Endothelial cell of umbilical vein (primary cell): Measurements from ENCODE around the gene RALGAPB. TPM values are rescaled to one million over a fixed set of nuclear protein-coding genes. Genes with fewer than 3 reads are reported as not detected.

ENCODE experiments used
- BruUV-seq: library from RNA; stranded (reverse); fragments of 400-500 nt; replicated peaks from 2 replicates; lab custom pipeline; 2021; lab: Mats Ljungman, UMichigan
- CTCF ChIA-PET: fragments of 300-600, 350-600 bp; sonication (Branson Sonifier 250); formaldehyde crosslinking; loops from one replicate; lab custom pipeline; 2021; ENCODE audit warnings: antibody characterized with exemption, inconsistent platforms; lab: Charles Lee
- POLR2A ChIA-PET: fragments of 300-600, 350-600 bp; sonication (Branson Sonifier 250); formaldehyde crosslinking; loops from one replicate; lab custom pipeline; 2021; ENCODE audit warnings: antibody characterized with exemption, inconsistent platforms; lab: Charles Lee
- DNase-seq: peaks from one replicate; pipeline ENCODE4 v3.0.0-alpha.2; 2011; ENCODE audit warnings: low read depth, low spot score
- FAIRE-seq: peaks from 2 replicates; lab custom pipeline; 2011; peaks lifted over from hg19 to GRCh38; lab: Jason Lieb, UNC
- H2AFZ ChIP-seq: 2 replicates; pipeline ENCODE4 v1.6.0; 2012; ENCODE audit warnings: low read depth, low read length, control low read depth, inconsistent platforms
- H3K27ac ChIP-seq: 2 replicates; pipeline ENCODE4 v1.5.1; 2011; ENCODE audit warnings: low read depth, mild to moderate bottlenecking, control low read depth, low read length, moderate library complexity; ENCODE audit not compliant: insufficient read depth
- H3K27me3 ChIP-seq, 2 experiments: 2 replicates each; pipeline versions ENCODE4 v1.6.0 to v1.6.1; 2011; ENCODE audit warnings: low read length in 2 of 2, mixed read lengths in 1 of 2; ENCODE audit not compliant: control insufficient read depth in 2 of 2, insufficient read depth in 2 of 2
- H3K36me3 ChIP-seq, 2 experiments: 2 replicates in 1 of 2; 3 replicates in 1 of 2; pipeline ENCODE4 v1.5.1; 2011; ENCODE audit warnings: low read length in 2 of 2, mild to moderate bottlenecking in 1 of 2, moderate library complexity in 1 of 2; ENCODE audit not compliant: control insufficient read depth in 2 of 2, insufficient read depth in 2 of 2; ENCODE audit errors: extremely low read depth in 1 of 2
- H3K4me1 ChIP-seq: 3 replicates; pipeline ENCODE4 v1.5.1; 2011; ENCODE audit warnings: mild to moderate bottlenecking, low read length; ENCODE audit not compliant: control insufficient read depth, insufficient read depth; ENCODE audit errors: extremely low read depth
- H3K4me2 ChIP-seq: 2 replicates; pipeline ENCODE4 v1.6.1; 2011; ENCODE audit warnings: low read length, control low read depth, mixed read lengths; ENCODE audit not compliant: insufficient read depth
- H3K4me3 ChIP-seq, 3 experiments: fragments of 200-600 bp in 1 of 3; sonication (generic), shearing (Covaris generic) in 1 of 3; replicated peaks in 1 of 3; 2 replicates each; pipeline ENCODE4 v1.5.1; 2011 to 2016; ENCODE audit warnings: control low read depth in 3 of 3, low read length in 3 of 3, mild to moderate bottlenecking in 2 of 3, inconsistent platforms in 1 of 3, low read depth in 1 of 3, moderate library complexity in 1 of 3; ENCODE audit not compliant: insufficient read depth in 1 of 3
- H3K79me2 ChIP-seq: 2 replicates; pipeline ENCODE4 v1.6.0; 2012; ENCODE audit warnings: low read length, inconsistent platforms; ENCODE audit not compliant: control insufficient read depth, insufficient read depth
- H3K9ac ChIP-seq: replicated peaks from 2 replicates; pipeline ENCODE3; 2011; ENCODE audit warnings: low read length, control low read depth; ENCODE audit not compliant: insufficient read depth; ENCODE audit errors: extremely low read depth
- H3K9me1 ChIP-seq: replicated peaks from 3 replicates; pipeline ENCODE4 v1.6.0; 2011; ENCODE audit warnings: mild to moderate bottlenecking, low read length; ENCODE audit not compliant: control insufficient read depth, insufficient read depth; ENCODE audit errors: extremely low read depth
- H3K9me3 ChIP-seq: replicated peaks from 2 replicates; pipeline ENCODE4 v1.5.1; 2012; ENCODE audit warnings: low read length, inconsistent platforms; ENCODE audit not compliant: control insufficient read depth, insufficient read depth
- H4K20me1 ChIP-seq: replicated peaks from 2 replicates; pipeline ENCODE3; 2011; ENCODE audit warnings: mild to moderate bottlenecking, low read length; ENCODE audit not compliant: control insufficient read depth, insufficient read depth; ENCODE audit errors: extremely low read depth
- EZH2 ChIP-seq: IDR thresholded peaks from 2 replicates; pipeline ENCODE4 v1.6.1; 2012; ENCODE audit warnings: borderline replicate concordance, low read depth, mild to moderate bottlenecking, moderate library complexity, low read length, inconsistent platforms; ENCODE audit not compliant: severe bottlenecking
- FOS ChIP-seq: IDR thresholded peaks from 2 replicates; pipeline ENCODE4 v1.6.1; 2011; ENCODE audit warnings: mild to moderate bottlenecking, low read length, moderate library complexity, borderline replicate concordance; ENCODE audit not compliant: insufficient read depth
- GATA2 ChIP-seq: IDR thresholded peaks from 2 replicates; pipeline ENCODE4 v1.7.0; 2011; ENCODE audit warnings: low read depth, mild to moderate bottlenecking, moderate library complexity, mixed read lengths, low read length; ENCODE audit not compliant: insufficient read length, insufficient read depth
- JUN ChIP-seq: IDR thresholded peaks from 2 replicates; pipeline ENCODE4 v1.6.1; 2011; ENCODE audit warnings: borderline replicate concordance, low read depth; ENCODE audit not compliant: insufficient read length, insufficient read depth
- MYC ChIP-seq: IDR thresholded peaks from one replicate; pipeline ENCODE4 v1.6.1; 2011; ENCODE audit warnings: mild to moderate bottlenecking, low read depth, low read length
- POLR2A ChIP-seq: IDR thresholded peaks from 2 replicates; pipeline ENCODE4 v1.6.1; 2012; ENCODE audit warnings: low read depth, mild to moderate bottlenecking, control low read depth, low read length
- POLR2AphosphoS5 ChIP-seq: IDR thresholded peaks from 2 replicates; pipeline ENCODE4 v1.6.1; 2012; ENCODE audit warnings: low read depth, mild to moderate bottlenecking, control low read depth, low read length, moderate library complexity; ENCODE audit not compliant: insufficient read depth
- dilution Hi-C: fragments of 300-500 bp; cut with MboI; formaldehyde crosslinking; loops from one replicate; pipeline ENCODE4 v1.15.0; 2019; ENCODE audit warnings: low sequenced_read_pairs; ENCODE audit not compliant: extremely low pct_ligation_motif_present
- intact Hi-C: fragments of 100-400 bp; cut with micrococcal nuclease; formaldehyde crosslinking; loops from one replicate; pipeline ENCODE4 v1.10.0; 2022
- polyA plus RNA-seq, 4 experiments: library from polyadenylated mRNA; depleted of rRNA in 3 of 4; stranded (reverse) in 3 of 4; unstranded in 1 of 4; fragments of >200 nt; gene quantifications; 2 replicates each; pipeline versions ENCODE4 v1.2.1 to v1.2.3, GENCODE V29; 2011 to 2012; ENCODE audit warnings: missing spikeins in 1 of 4
- total RNA-seq: library from RNA; stranded (reverse); gene quantifications from 2 replicates; pipeline ENCODE4 v1.2.3, GENCODE V29; 2021
- TF ChIP-seq, protein P1 (sequence below): IDR thresholded peaks from 2 replicates; pipeline ENCODE4 v1.6.1; 2011; ENCODE audit not compliant: insufficient read depth, insufficient read length
- TF ChIP-seq, protein P2 (sequence below), 2 donors: IDR thresholded peaks; 1 replicate in 1 of 2; 2 replicates in 1 of 2; pipeline ENCODE4 v1.5.1; 2011; ENCODE audit warnings: low read length in 2 of 2, mild to moderate bottlenecking in 2 of 2, moderate library complexity in 2 of 2, control low read depth in 1 of 2, inconsistent platforms in 1 of 2, low read depth in 1 of 2; ENCODE audit not compliant: insufficient read depth in 1 of 2; ENCODE audit errors: extremely low read depth in 1 of 2

The RALGAPB gene
- total and polyA plus RNA-seq, 2 donors (not counting 3 experiments of a cell fraction or from before 2014, with no cell fraction given) = 12.8 to 38.7 TPM

DNA sequence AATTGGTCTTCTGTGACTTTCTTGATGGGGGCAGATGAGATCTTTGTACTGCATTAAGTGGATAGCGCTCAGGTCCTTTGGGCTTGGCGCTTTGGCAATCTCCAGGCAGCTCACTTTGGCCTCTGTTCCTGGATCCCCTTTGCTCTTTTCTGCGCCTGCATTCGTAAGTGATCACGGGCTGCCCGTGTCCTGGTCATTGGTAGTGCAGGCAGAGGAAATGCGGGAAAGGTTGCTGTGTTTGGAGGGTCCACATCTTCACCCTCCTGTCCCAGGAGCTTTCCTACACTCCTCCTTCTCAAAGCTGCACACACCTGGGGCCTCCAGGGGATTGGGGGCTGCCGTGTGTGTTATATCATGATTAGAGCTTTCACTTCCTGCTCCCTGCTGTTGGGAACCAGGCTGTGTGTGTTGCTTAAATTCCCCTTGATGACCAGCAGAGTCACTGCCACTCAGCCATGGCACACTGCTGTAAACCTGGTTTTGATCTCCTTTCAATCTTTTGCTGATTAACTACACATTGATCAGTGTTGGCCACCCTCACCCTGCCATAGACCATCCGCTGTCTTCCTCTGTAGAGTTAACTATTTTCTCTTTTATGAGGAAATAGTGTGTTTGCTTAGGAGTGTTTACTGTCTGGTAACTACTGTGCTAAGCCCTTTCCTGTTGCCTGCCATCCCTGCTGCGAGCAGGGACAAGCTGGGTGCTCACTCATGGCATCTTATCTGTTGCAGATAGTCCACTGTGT, 24.5 kb upstream of the RALGAPB start:
- no TSS peak for BruUV-seq
- H3K27ac ChIP-seq = no peak overlapping the region

More for the DNA sequence above, 24.5 kb upstream of the RALGAPB start:
- Histone ChIP-seq H3K4me1 (peaks cover 61% of the 10 kb centered on the region), H4K20me1 (no peaks in the 10 kb centered on the region), H3K4me3 (no peak overlapping the region), H3K9me1 (no peaks in the 10 kb centered on the region), H2AFZ (no peak overlapping the region), H3K27me3 (no peaks in the 10 kb centered on the region), H3K79me2 (no peaks in the 10 kb centered on the region), H3K9ac (no peak overlapping the region), H3K36me3 (peaks cover 0 to 4% of the 10 kb centered on the region in 2 experiments), H3K4me2 (no peak overlapping the region), H3K9me3 (no peaks in the 10 kb centered on the region)
- ChIA-PET POLR2A (interaction anchor here (1.1 to 3.3 kb wide), 3 partner anchors 13 to 25 kb away, joined by 3 to 40 read pairs (median 11); partner anchors contain the start of genes RALGAPB and SNHG17), CTCF (interaction anchor here (2.5 to 4.3 kb wide), 3 partner anchors 15 to 37 kb away, joined by 11 to 106 read pairs (median 41); partner anchors contain the start of genes RALGAPB and SNHG17)
- FAIRE-seq (no peak), DNase-seq (no peak)
- intact Hi-C loops (no loop called here), dilution Hi-C loops (no loop called here)
- TF ChIP-seq, protein P1, sequence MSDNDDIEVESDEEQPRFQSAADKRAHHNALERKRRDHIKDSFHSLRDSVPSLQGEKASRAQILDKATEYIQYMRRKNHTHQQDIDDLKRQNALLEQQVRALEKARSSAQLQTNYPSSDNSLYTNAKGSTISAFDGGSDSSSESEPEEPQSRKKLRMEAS = no peak
- TF ChIP-seq EZH2 (no peak), FOS (no peak), POLR2A (no peak), POLR2AphosphoS5 (no peak), JUN (no peak), MYC (no peak), GATA2 (no peak)
- TF ChIP-seq, protein P2, sequence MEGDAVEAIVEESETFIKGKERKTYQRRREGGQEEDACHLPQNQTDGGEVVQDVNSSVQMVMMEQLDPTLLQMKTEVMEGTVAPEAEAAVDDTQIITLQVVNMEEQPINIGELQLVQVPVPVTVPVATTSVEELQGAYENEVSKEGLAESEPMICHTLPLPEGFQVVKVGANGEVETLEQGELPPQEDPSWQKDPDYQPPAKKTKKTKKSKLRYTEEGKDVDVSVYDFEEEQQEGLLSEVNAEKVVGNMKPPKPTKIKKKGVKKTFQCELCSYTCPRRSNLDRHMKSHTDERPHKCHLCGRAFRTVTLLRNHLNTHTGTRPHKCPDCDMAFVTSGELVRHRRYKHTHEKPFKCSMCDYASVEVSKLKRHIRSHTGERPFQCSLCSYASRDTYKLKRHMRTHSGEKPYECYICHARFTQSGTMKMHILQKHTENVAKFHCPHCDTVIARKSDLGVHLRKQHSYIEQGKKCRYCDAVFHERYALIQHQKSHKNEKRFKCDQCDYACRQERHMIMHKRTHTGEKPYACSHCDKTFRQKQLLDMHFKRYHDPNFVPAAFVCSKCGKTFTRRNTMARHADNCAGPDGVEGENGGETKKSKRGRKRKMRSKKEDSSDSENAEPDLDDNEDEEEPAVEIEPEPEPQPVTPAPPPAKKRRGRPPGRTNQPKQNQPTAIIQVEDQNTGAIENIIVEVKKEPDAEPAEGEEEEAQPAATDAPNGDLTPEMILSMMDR (IDR thresholded peaks at IDR 0.05; ENCODE audit: extremely low read depth in 1 of 2, insufficient read depth in 1 of 2, low read depth in 1 of 2, low read length in 2 of 2) = no peak
